K562 (cell line): ENCODE results near the gene COL11A2. TPM values are rescaled to one million over a fixed set of nuclear protein-coding genes. Genes with fewer than 3 reads are reported as not detected.

ENCODE experiments used
- ATAC-seq: fragments of 200-7000 bp; cut with Tn5 transposase; 3 replicates; pipeline ENCODE4 v1.9.1; 2020; ENCODE audit warnings: moderate library complexity
- BruUV-seq: library from RNA; stranded (reverse); fragments of 400-500 nt; replicated peaks from 2 replicates; lab custom pipeline; 2021; lab: Mats Ljungman, UMichigan
- CTCF ChIA-PET: fragments of 300-600 bp; formaldehyde crosslinking; extraction: SDS; loops from one replicate; lab custom pipeline; 2021; ENCODE audit warnings: low intra/inter-chr PET ratio; lab: Yijun Ruan, JAX
- POLR2A ChIA-PET: fragments of 300-600, 350-650 bp; sonication (Branson Sonifier 250); formaldehyde crosslinking; extraction: SDS; loops from one replicate; lab custom pipeline; 2021; ENCODE audit warnings: antibody characterized with exemption, inconsistent platforms; lab: Yijun Ruan, JAX
- DNase-seq, 4 experiments: peaks; one replicate each; pipeline versions ENCODE4 v3.0.0 to v3.0.0-alpha.2; 2011 to 2018; ENCODE audit warnings: low spot score in 3 of 4, mixed read lengths in 3 of 4; ENCODE audit errors: extremely low read depth in 1 of 4
- FAIRE-seq: peaks from 2 replicates; lab custom pipeline; 2011; peaks lifted over from hg19 to GRCh38; lab: Jason Lieb, UNC
- H2AFZ ChIP-seq: 2 replicates; pipeline ENCODE4 v1.6.0; 2011; ENCODE audit warnings: low read depth, low read length, control low read depth, inconsistent platforms
- H3K27ac ChIP-seq: fragments of 200-600 bp; 3 replicates; pipeline ENCODE4 v1.8.0; 2011; ENCODE audit warnings: low read depth, mild to moderate bottlenecking, control low read depth, inconsistent platforms, low read length, moderate library complexity, mixed read lengths; ENCODE audit errors: extremely low read depth
- H3K27me3 ChIP-seq, 2 experiments: fragments of 300-600 bp in 1 of 2; 2 replicates in 1 of 2; 3 replicates in 1 of 2; pipeline versions ENCODE4 v1.6.0 to v1.8.0; 2011; ENCODE audit warnings: inconsistent platforms in 2 of 2, low read length in 2 of 2, mild to moderate bottlenecking in 1 of 2, mixed read lengths in 1 of 2, moderate library complexity in 1 of 2; ENCODE audit not compliant: control insufficient read depth in 2 of 2, insufficient read depth in 2 of 2
- H3K36me3 ChIP-seq: fragments of 300-600 bp; 3 replicates; pipeline ENCODE4 v1.8.0; 2011; ENCODE audit warnings: mild to moderate bottlenecking, low read length, inconsistent platforms; ENCODE audit not compliant: control insufficient read depth, insufficient read depth
- H3K4me1 ChIP-seq, 2 experiments: fragments of 200-600 bp in 1 of 2; replicated peaks in 1 of 2; 2 replicates in 1 of 2; 3 replicates in 1 of 2; pipeline versions ENCODE4 v1.5.1 to v1.8.0; 2011; ENCODE audit warnings: inconsistent platforms in 2 of 2, low read length in 2 of 2, mild to moderate bottlenecking in 1 of 2, mixed read lengths in 1 of 2, moderate library complexity in 1 of 2; ENCODE audit not compliant: control insufficient read depth in 2 of 2, insufficient read depth in 2 of 2
- H3K4me2 ChIP-seq: 2 replicates; pipeline ENCODE4 v1.6.1; 2011; ENCODE audit warnings: low read length, control low read depth, inconsistent platforms, mixed read lengths; ENCODE audit not compliant: insufficient read depth
- H3K4me3 ChIP-seq: fragments of 200-600 bp; sonication (generic), shearing (Covaris generic); 2 replicates; pipeline ENCODE4 v1.5.1; 2016; ENCODE audit warnings: control low read depth, inconsistent platforms
- H3K79me2 ChIP-seq: fragments of 200-600 bp; 3 replicates; pipeline ENCODE4 v1.8.0; 2011; ENCODE audit warnings: low read length, inconsistent platforms; ENCODE audit not compliant: control insufficient read depth, insufficient read depth
- H3K9ac ChIP-seq, 2 experiments: 2 replicates each; pipeline versions ENCODE4 v1.6.0 to v1.6.1; 2011; ENCODE audit warnings: low read depth in 2 of 2, low read length in 2 of 2, control low read depth in 1 of 2, inconsistent platforms in 1 of 2, mild to moderate bottlenecking in 1 of 2, mixed read lengths in 1 of 2; ENCODE audit not compliant: insufficient read depth in 1 of 2
- H3K9me1 ChIP-seq: one replicate; pipeline ENCODE4 v1.6.0; 2011; ENCODE audit warnings: inconsistent platforms, mild to moderate bottlenecking, low read length, moderate library complexity; ENCODE audit not compliant: control insufficient read depth, insufficient read depth
- H3K9me3 ChIP-seq: replicated peaks from 2 replicates; pipeline ENCODE4 v1.5.1; 2011; ENCODE audit warnings: low read depth, low read length, inconsistent platforms; ENCODE audit not compliant: control insufficient read depth, insufficient read depth
- H4K20me1 ChIP-seq: replicated peaks from 2 replicates; pipeline ENCODE4 v1.6.1; 2011; ENCODE audit warnings: low read length, inconsistent platforms, mixed read lengths; ENCODE audit not compliant: control insufficient read depth, insufficient read depth
- DACH1 ChIP-seq: fragments of 450-650 bp; IDR thresholded peaks from 2 replicates; pipeline ENCODE4 v1.6.1; 2018; ENCODE audit not compliant: partially characterized antibody
- ZBTB7A ChIP-seq: IDR thresholded peaks from 2 replicates; pipeline ENCODE4 v1.6.1; 2011; ENCODE audit warnings: low read depth, mild to moderate bottlenecking, low read length, moderate library complexity, borderline replicate concordance; ENCODE audit not compliant: control insufficient read depth
- ZNF124 ChIP-seq: sonication (generic); formaldehyde crosslinking; IDR thresholded peaks from 2 replicates; pipeline ENCODE4 v1.8.1; 2022; ENCODE audit warnings: missing genetic modification reagents
- WGBS: fragments of 100-300 bp; shearing (Covaris generic); methylation state at CpG from one replicate; pipeline ENCODE4 v1.1.6; 2016; ENCODE audit warnings: low coverage, mixed read lengths; ENCODE audit not compliant: insufficient coverage; ENCODE audit errors: missing lambda C conversion rate; 5-methylcytosine and 5-hydroxymethylcytosine counted together
- in situ Hi-C: fragments of 300-500 bp; cut with MboI; formaldehyde crosslinking; loops from 4 replicates; pipeline ENCODE4 v1.15.0; 2018; ENCODE audit warnings: inconsistent platforms, mixed read lengths
- intact Hi-C: fragments of 100-400 bp; cut with micrococcal nuclease; formaldehyde crosslinking; loops from 2 replicates; pipeline ENCODE4 v1.14.2; 2022
- polyA plus RNA-seq, 8 experiments: library from polyadenylated mRNA; depleted of rRNA in 4 of 8; stranded (reverse) in 5 of 8; unstranded in 3 of 8; fragments of >200 nt; fragmentation: Nextera tagmentation in 2 of 8; fragmentation: Illumina TruSeq in 1 of 8; extraction: Ambion mirVana in 2 of 8; extraction: Trizol in 1 of 8; gene quantifications; 2 replicates each; pipeline versions ENCODE4 v1.2.1 to v1.2.3, GENCODE V29; 2011 to 2014; ENCODE audit warnings: inconsistent platforms in 1 of 8, missing spikeins in 1 of 8
- total RNA-seq, 7 experiments: library from RNA; depleted of rRNA in 6 of 7; stranded (reverse); fragments of >200 nt in 6 of 7; fragmentation: Illumina TruSeq in 2 of 7; extraction: Trizol in 2 of 7; gene quantifications; 2 replicates each; pipeline versions ENCODE4 v1.2.1 to v1.2.3, GENCODE V29; 2011 to 2021; ENCODE audit warnings: low replicate concordance in 1 of 7

The COL11A2 gene
- total and polyA plus RNA-seq, 9 of the 15 experiments (the other 6 are each of a cell fraction or from before 2014, with no cell fraction given): 0.04 to 0.35 (median 0.09) TPM; not detected in 1

GRCh38 chr6:33170176-33171015, 21.9 kb downstream of the COL11A2 start:
- DNase-seq (no peak), FAIRE-seq (no peak), ATAC-seq (peak; percentile 11; the same call in 1 of the 3 replicates)
- no peaks in the 10 kb centered on the region for H3K36me3 ChIP-seq
- 33% methylated on average over 8 of the region's 9 CpGs for WGBS
- no peak overlapping the region for H3K27ac ChIP-seq
- TF ChIP-seq ZNF124 (CRISPR knock-in tag): no peak
- TF ChIP-seq DACH1: no peak
- peak; percentile 34; the same call in 1 of the 2 replicates for TF ChIP-seq ZBTB7A
- peaks cover 7 to 27% of the 10 kb centered on the region in 2 experiments; a peak in 4 of 5 replicates for H3K27me3 ChIP-seq
- peak overlapping the region in 1 of 2 experiments; percentile 59; a peak in 1 of 4 replicates for H3K9ac ChIP-seq
- H3K9me3 ChIP-seq: no peaks in the 10 kb centered on the region
- no peak overlapping the region for H3K4me2 ChIP-seq
- H3K4me3 ChIP-seq: no peak overlapping the region
- CTCF ChIA-PET: interaction anchor here (1.1 to 2.7 kb wide), 2 partner anchors 22 to 47 kb away, joined by 3 to 20 read pairs; no protein-coding TSS in a partner anchor
- no TSS peak for BruUV-seq
- POLR2A ChIA-PET: interaction anchor here (1.1 kb wide), 1 partner anchor 79 kb away, joined by 4 read pairs; no protein-coding TSS in a partner anchor
- no peak overlapping the region for H2AFZ ChIP-seq
- in situ Hi-C loops: no loop called here
- H3K79me2 ChIP-seq: no peaks in the 10 kb centered on the region
- intact Hi-C loops: no loop called here
- H3K4me1 ChIP-seq: peaks cover 0 to 9% of the 10 kb centered on the region in 2 experiments; a peak in 1 of 5 replicates
- H3K9me1 ChIP-seq: no peaks in the 10 kb centered on the region
- H4K20me1 ChIP-seq: peaks cover 4% of the 10 kb centered on the region; the same call in 1 of the 2 replicates
